Measurements from ENCODE around the gene BORCS5.

The BORCS5 gene

GRCh38 chr12:12518919-12519318, 162.0 kb downstream of the BORCS5 start:
- TF ChIP-seq MAX (IDR thresholded peaks at IDR 0.05): no peak
- no peak for TF ChIP-seq ZBTB7A (IDR thresholded peaks at IDR 0.05; ENCODE audit: low read depth)
- TF ChIP-seq USF1 (IDR thresholded peaks at IDR 0.05): no peak
- no peak for TF ChIP-seq RAD21 (IDR thresholded peaks at IDR 0.05; ENCODE audit: low read depth)
- no peak for TF ChIP-seq YY1 (IDR thresholded peaks at IDR 0.05; ENCODE audit: low read depth)
- TF ChIP-seq TCF12 (IDR thresholded peaks at IDR 0.05; ENCODE audit: low read depth): no peak
- no peak for TF ChIP-seq TEAD4 (IDR thresholded peaks at IDR 0.05)
- TF ChIP-seq NFIC (IDR thresholded peaks at IDR 0.05): no peak
- TF ChIP-seq FOXM1 (IDR thresholded peaks at IDR 0.05; ENCODE audit: borderline replicate concordance, low read depth): no peak
